Thyroid gland (tissue), 4 donors: ENCODE results near the gene FGF11. TPM values are rescaled to one million over a fixed set of nuclear protein-coding genes. Genes with fewer than 3 reads are reported as not detected.
"Not testable (repeated sequence)": the region's sequence is repeated elsewhere in the genome, so short reads cannot be mapped to it uniquely, and the experiment has no call there.

Source experiments
- DNase-seq, 2 donors: peaks; one replicate each; pipeline ENCODE4 v3.0.0-alpha.2; 2019
- H3K27ac ChIP-seq, 3 donors: fragments of 200-600 bp; sonication (generic); 1 replicate in 2 of 3; 2 replicates in 1 of 3; pipeline ENCODE4 v1.5.1; 2016 to 2019; ENCODE audit warnings: mild to moderate bottlenecking in 1 of 3, moderate library complexity in 1 of 3
- H3K27me3 ChIP-seq: fragments of 200-600 bp; sonication (generic); one replicate; pipeline ENCODE4 v1.5.1; 2019
- H3K36me3 ChIP-seq, 2 donors: fragments of 200-600 bp; sonication (generic); one replicate each; pipeline ENCODE4 v1.5.1; 2016 to 2019
- H3K4me1 ChIP-seq, 2 donors: fragments of 200-600 bp; sonication (generic); one replicate each; pipeline ENCODE4 v1.5.1; 2017 to 2019
- H3K4me3 ChIP-seq, 3 donors: fragments of 200-600 bp; sonication (generic); replicated peaks in 1 of 3; 1 replicate in 2 of 3; 2 replicates in 1 of 3; pipeline ENCODE4 v1.5.1; 2016; ENCODE audit warnings: mild to moderate bottlenecking in 1 of 3
- H3K9me3 ChIP-seq: fragments of 200-600 bp; sonication (generic); one replicate; pipeline ENCODE4 v1.5.1; 2017
- POLR2A ChIP-seq, 2 donors: fragments of 450-650 bp; IDR thresholded peaks; one replicate each; pipeline ENCODE4 v1.6.1; 2017; ENCODE audit warnings: antibody characterized with exemption in 2 of 2, mild to moderate bottlenecking in 2 of 2, moderate library complexity in 1 of 2
- WGBS, 2 donors: methylation state at CpG; one replicate each; pipeline ENCODE4 v1.1.5; 2017; 5-methylcytosine and 5-hydroxymethylcytosine counted together
- intact Hi-C: fragments of 100-400 bp; cut with DNase I; formaldehyde crosslinking; loops from one replicate; pipeline ENCODE4 v1.15.1; 2023
- total RNA-seq, 4 donors: library from RNA; depleted of rRNA; stranded (reverse); fragments of >200 nt; gene quantifications; one replicate each; pipeline ENCODE4 v1.2.3, GENCODE V29; 2016
- TF ChIP-seq, protein P1 (sequence below), 6 experiments: fragments of 200-600 bp in 3 of 6; fragments of 450-650 bp in 3 of 6; sonication (generic) in 3 of 6; IDR thresholded peaks; one replicate each; pipeline ENCODE4 v1.5.1; 2016 to 2019; ENCODE audit warnings: antibody characterized with exemption in 6 of 6, mild to moderate bottlenecking in 2 of 6, inconsistent platforms in 1 of 6, moderate library complexity in 1 of 6

FGF11 gene
- total RNA-seq, 4 donors from 2014 or later = 4.3 to 12.1 (median 10.5) TPM

GRCh38 chr17:7468804-7469389 lies 29.6 kb downstream of the FGF11 start:
- no peaks in the 10 kb centered on the region for H3K9me3 ChIP-seq
- 58 to 64% methylated on average over 12 of the region's 12 CpGs for WGBS, 2 donors
- TF ChIP-seq, protein P1, sequence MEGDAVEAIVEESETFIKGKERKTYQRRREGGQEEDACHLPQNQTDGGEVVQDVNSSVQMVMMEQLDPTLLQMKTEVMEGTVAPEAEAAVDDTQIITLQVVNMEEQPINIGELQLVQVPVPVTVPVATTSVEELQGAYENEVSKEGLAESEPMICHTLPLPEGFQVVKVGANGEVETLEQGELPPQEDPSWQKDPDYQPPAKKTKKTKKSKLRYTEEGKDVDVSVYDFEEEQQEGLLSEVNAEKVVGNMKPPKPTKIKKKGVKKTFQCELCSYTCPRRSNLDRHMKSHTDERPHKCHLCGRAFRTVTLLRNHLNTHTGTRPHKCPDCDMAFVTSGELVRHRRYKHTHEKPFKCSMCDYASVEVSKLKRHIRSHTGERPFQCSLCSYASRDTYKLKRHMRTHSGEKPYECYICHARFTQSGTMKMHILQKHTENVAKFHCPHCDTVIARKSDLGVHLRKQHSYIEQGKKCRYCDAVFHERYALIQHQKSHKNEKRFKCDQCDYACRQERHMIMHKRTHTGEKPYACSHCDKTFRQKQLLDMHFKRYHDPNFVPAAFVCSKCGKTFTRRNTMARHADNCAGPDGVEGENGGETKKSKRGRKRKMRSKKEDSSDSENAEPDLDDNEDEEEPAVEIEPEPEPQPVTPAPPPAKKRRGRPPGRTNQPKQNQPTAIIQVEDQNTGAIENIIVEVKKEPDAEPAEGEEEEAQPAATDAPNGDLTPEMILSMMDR (IDR thresholded peaks at IDR 0.05) = no peak
- no peak for TF ChIP-seq POLR2A (IDR thresholded peaks at IDR 0.05)
- H3K4me3 ChIP-seq = no peak overlapping the region
- H3K27ac ChIP-seq = peak overlapping the region in 2 of 3 donors; percentile 4 to 50
- DNase-seq = peak; percentile 50 to 62
- peaks cover 32 to 47% of the 10 kb centered on the region in 2 donors for H3K4me1 ChIP-seq
- intact Hi-C loops = no loop called here
- H3K36me3 ChIP-seq = peaks cover 5 to 10% of the 10 kb centered on the region in 2 donors
- no peaks in the 10 kb centered on the region for H3K27me3 ChIP-seq

- H3K27me3 ChIP-seq, H3K36me3 ChIP-seq, intact Hi-C loops, H3K4me3 ChIP-seq, H3K9me3 ChIP-seq, DNase-seq: not testable (repeated sequence)
- Histone ChIP-seq H3K4me1 (peaks cover 33 to 53% of the 10 kb centered on the region in 2 donors), H3K27ac (peak overlapping the region in 1 of 3 donors; percentile 50)
- 92 to 93% methylated on average over 12 of the region's 12 CpGs for WGBS, 2 donors
Measured at GRCh38 chr17:7469843-7470242, 30.5 kb downstream of the FGF11 start.

DNA sequence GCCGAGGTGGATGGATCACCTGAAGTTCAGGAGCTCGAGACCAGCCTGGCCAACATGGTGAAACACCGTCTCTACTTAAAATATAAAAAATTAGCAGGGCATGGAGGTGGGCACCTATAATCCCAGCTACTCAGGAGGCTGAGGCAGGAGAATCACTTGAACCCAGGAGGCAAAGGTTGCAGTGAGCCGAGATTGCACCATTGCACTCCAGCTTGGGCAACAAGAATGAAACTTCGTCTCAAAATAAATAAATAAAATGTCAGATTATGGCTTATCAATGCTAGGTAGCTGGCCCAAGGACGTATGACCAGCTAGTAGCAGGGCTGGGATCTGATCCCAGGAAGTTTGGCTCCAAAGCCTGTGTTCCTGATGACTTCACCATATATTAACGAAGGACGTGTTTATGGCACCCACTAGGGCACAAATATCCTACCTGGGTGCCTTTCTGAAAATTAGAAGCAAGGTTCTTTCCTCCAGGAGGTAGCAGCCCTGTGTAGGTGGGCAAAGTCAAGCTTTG lies 31.2 kb downstream of the FGF11 start:
- intact Hi-C loops, H3K4me3 ChIP-seq, H3K27ac ChIP-seq, H3K36me3 ChIP-seq, H3K9me3 ChIP-seq, H3K27me3 ChIP-seq, DNase-seq: not testable (repeated sequence)
- H3K4me1 ChIP-seq = peaks cover 39 to 60% of the 10 kb centered on the region in 2 donors
- WGBS, 2 donors = 86 to 92% methylated on average over 8 of the region's 8 CpGs

DNA sequence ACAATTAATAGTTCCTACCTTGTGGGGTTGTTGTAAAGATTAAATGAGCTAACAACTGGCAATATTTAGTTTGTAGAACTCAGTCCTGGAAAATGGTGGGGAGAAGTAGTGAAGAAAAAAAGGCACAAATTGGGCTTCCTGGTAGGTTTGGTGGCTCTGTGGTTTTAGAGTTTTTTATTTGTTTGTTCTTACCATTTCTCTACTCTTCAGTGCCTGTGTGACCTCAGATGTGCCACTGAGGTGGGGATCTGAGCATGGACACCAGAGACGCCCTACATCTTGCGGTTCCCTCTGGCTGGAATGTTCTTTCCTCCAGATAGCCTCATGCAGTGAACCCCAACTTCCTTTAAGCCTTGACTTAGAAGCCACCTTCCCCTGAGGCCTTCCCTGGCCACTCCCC lies 32.4 kb downstream of the FGF11 start:
- no peak overlapping the region for H3K4me3 ChIP-seq
- intact Hi-C loops = no loop called here
- peaks cover 0 to under 1% of the 10 kb centered on the region in 2 donors for H3K36me3 ChIP-seq
- WGBS, 2 donors = 84 to 87% methylated on average over 2 of the region's 2 CpGs
- H3K27ac ChIP-seq = no peak overlapping the region
- H3K9me3 ChIP-seq = no peaks in the 10 kb centered on the region
- DNase-seq = no peak
- H3K27me3 ChIP-seq = no peaks in the 10 kb centered on the region
- TF ChIP-seq, protein P1 (IDR thresholded peaks at IDR 0.05) = no peak
- TF ChIP-seq POLR2A (IDR thresholded peaks at IDR 0.05) = no peak
- H3K4me1 ChIP-seq = peaks cover 45 to 64% of the 10 kb centered on the region in 2 donors

DNA sequence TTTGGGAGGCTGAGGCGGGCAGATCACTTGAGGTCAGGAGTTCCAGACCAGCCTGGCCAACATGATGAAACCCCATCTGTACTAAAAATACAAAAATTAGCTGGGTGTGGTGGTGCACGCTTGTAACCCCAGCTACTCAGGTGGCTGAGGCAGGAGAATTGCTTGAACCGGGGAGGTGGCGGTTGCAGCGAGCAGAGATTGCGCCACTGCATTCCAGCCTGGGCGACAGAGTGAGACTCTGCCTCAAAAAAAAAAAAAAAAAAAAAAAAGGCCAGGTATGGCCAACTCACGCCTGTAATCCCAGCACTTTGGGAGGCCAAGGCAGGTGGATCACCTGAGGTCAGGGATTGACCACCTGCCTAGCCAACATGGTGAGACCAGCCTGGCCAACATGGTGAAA lies 35.5 kb downstream of the FGF11 start:
- peaks cover 43 to 53% of the 10 kb centered on the region in 2 donors for H3K4me1 ChIP-seq
- not testable (repeated sequence) for H3K4me3 ChIP-seq, H3K36me3 ChIP-seq, H3K27ac ChIP-seq, H3K27me3 ChIP-seq, H3K9me3 ChIP-seq
- 84 to 86% methylated on average over 8 of the region's 8 CpGs for WGBS, 2 donors
- DNase-seq = peak; percentile 29 to 30
- intact Hi-C loops = loop anchor here (5.0 kb wide), 1 partner anchor 32 kb away; no protein-coding TSS in a partner anchor

DNA sequence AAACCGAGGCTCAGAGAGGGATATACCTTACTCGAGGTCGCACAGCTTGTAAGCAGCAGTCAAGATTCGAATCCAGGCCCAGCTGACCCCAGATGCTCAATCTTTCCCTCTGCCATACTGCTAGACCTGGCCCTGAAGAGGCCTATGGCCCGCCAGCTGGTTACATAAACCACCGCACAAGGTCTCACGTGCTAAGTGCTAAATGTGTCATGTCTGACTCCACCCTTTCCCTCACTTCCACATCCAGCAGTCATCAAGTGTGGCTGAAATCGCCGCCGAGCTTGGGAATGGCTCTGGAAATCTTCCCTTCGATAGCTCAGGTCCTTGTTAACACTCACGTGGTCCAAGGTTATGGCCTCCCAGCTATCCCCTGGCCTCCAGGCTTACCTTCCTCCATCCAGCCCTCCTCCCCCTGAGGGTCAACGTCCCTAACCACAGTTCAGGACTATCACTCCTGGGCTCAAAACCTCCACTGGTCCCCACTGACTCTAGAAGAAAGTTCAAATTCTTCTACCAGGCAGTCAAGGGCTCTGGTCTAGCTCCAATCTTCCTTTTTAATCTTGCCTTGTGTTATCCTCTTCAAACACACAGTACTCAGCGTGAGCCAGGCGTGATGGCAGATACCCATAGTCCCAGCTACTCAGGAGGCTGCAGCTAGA lies 36.6 kb downstream of the FGF11 start:
- H3K27ac ChIP-seq = peak overlapping the region; percentile 100
- no peaks in the 10 kb centered on the region for H3K9me3 ChIP-seq
- no peaks in the 10 kb centered on the region for H3K36me3 ChIP-seq
- TF ChIP-seq, protein P1 (IDR thresholded peaks at IDR 0.05) = no peak
- TF ChIP-seq POLR2A (IDR thresholded peaks at IDR 0.05) = no peak
- peak; percentile 25 to 32 for DNase-seq
- intact Hi-C loops = loop anchor here (5.0 kb wide), 1 partner anchor 34 kb away; no protein-coding TSS in a partner anchor
- H3K4me1 ChIP-seq = peaks cover 48 to 64% of the 10 kb centered on the region in 2 donors
- no peaks in the 10 kb centered on the region for H3K27me3 ChIP-seq
- 67 to 71% methylated on average over 15 of the region's 15 CpGs for WGBS, 2 donors
- H3K4me3 ChIP-seq = no peak overlapping the region
